Right renal pelvis (tissue), 4 donors: ENCODE results near the gene LDLRAD3. TPM values are rescaled to one million over a fixed set of nuclear protein-coding genes. Genes with fewer than 3 reads are reported as not detected.

ENCODE experiments used
- DNase-seq, 4 donors: peaks; one replicate each; pipeline ENCODE4 v3.0.0-alpha.2; 2013; ENCODE audit warnings: low read depth in 4 of 4, low spot score in 3 of 4, missing footprints in 1 of 4
- polyA plus RNA-seq, 4 donors: library from polyadenylated mRNA; unstranded; fragments of 120-200 nt; gene quantifications; one replicate each; pipeline ENCODE4 v1.2.1, GENCODE V29; 2013; ENCODE audit not compliant: insufficient read length in 4 of 4

LDLRAD3 gene
- polyA plus RNA-seq, 4 donors, result 23.7 to 27.8 (median 27.0) TPM

DNA sequence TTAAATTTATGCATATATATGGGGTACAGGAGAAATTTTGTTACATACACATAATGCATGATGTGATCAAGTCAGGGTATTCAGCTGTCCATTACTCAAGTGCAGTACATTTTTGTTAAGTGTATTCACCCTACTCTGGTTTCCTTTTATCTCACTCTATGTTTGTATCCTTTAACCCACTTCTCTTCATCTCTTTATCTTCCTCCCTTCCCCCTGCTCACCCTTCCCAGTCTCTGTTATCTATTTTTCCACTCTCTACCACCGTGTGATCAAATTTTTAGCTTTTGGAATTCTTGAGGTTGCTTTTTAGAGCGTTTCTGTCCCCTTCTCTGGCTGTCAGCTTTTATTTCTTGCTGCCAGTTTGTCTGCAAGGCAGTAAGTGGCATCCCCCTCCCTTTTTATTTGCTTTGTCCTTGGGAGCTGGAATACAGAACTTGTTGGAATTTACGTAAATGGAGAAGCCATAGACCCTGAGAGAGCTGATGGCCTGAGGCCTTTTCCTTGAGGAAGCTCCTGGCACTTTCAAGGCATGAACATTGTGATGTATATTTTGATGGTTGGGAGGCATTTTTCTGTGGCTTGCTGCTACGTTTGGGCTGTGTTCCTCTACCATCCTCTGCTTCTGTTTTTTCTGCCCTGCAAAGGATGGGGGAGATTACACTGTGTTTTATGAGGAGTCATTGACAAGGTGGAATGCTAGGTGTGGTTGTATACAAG is 148.6 kb downstream of the LDLRAD3 start:
- DNase-seq, result no peak

DNA sequence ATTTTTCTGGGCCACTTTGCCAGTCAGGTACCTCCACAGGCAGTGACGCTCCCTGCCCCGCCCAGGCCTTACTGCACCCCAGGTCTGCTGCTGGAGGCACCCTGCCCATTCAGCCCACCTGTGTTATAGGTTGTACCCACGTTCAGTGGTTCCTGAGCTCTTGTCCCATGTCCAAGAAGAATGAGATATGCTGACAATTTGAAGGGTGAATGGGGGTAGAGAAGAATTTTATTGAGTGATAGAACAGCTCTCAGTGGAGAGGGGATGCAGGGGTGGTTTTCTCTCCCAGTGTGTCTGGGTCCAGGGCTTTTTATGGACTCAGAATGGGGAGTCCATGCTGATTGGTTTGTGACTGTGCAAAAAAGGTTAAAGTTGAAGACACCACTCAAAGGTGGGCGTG is 149.7 kb downstream of the LDLRAD3 start:
- DNase-seq, result no peak

DNA sequence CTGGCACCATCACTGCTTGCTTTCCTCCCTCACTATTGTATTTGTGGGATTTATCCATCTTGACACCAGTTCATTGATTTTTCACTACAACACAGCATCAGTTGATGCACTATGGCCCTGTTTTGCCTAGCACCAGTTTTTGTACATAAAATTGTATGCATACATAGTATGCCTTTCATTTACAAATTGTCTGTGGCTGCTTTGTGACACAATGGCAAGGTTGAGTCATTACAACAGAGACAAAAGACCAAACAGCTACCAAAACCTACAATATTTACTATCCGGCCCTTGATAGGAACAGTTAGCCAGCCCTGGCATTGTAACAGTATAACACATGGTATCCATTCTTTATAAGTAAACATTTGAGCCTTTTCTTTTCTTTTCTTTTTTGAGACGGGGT is 150.3 kb downstream of the LDLRAD3 start:
- DNase-seq, result no peak

DNA sequence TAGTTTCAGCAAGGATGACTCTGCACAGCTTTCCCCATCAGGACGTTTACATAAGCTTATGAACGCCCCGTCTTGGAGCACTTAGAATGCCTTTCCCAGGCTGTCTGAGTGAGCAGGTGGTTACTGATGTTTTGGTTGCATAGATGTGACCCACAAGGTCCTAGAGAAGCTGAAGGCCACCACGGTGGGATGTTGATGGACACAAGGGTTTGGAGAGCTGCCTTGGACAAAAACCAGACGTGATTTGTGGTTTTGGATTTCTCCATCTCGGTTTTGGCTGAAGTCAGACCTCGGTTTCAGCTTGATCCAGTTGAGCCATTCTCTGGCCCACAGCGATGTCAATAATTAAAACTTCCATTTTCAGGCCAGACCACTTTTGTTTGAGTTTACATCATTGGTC is 151.9 kb downstream of the LDLRAD3 start:
- DNase-seq, result no peak

DNA sequence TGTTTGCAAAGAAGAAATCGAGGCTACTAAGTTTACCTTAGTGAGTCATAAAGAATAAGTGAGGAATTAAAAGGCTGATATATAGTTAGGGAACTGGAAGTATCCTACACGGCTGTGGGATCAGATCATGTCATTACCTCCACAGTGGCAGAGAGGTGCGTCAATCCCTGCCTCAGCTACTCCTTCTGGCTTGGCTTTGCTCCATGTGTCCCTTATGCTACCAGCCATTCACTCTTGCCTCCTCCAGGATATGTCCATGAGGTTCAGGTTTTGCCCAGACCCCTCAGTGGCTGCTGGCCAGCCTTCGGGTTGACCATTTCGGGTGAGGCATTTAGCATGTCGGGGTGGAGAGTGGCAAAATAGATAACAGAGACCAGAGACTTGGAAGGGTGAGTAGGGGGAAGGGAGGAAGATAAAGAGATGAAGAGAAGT is 153.4 kb downstream of the LDLRAD3 start:
- no peak for DNase-seq

DNA sequence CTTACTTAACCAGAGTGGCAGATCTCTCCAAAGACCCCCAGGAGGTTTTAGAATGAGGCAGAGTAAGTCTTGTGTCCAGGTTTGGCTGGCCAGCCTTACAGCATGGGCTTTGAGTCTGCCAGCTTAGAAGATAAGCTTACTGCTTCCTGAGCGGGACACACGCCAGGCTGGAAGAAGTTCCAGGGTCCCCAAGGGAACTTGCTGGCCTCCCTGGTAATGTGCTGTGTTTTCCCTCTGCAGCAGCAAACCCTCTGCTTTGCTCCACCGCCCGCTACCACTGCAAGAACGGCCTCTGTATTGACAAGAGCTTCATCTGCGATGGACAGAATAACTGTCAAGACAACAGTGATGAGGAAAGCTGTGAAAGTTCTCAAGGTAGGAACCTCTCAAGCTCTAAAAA is 154.2 kb downstream of the LDLRAD3 start:
- no peak for DNase-seq

DNA sequence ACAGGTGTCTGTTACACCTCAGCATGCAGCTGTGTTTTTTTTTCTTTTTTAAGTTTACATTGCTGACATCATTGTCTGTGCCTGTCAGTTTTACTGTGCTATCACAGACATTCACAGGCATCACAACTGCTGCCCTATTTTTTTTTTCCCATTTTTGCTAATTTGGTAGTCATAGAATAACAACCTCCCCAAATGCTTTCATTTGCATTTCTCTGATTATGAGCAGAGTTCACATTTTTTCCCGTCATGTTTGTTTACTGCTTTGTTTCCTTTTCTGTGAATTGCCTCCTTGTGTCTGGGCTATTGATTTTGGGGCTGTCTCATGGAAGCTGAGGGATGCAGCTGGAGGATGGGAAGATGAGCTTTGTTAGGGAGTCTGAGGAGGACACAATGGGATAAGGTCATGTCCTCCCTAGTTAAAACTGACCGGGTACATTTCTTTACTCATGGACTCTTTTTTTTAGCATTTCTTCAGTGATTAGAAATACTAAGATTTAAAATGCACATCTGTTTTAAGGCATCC is 155.1 kb downstream of the LDLRAD3 start:
- DNase-seq, result no peak

DNA sequence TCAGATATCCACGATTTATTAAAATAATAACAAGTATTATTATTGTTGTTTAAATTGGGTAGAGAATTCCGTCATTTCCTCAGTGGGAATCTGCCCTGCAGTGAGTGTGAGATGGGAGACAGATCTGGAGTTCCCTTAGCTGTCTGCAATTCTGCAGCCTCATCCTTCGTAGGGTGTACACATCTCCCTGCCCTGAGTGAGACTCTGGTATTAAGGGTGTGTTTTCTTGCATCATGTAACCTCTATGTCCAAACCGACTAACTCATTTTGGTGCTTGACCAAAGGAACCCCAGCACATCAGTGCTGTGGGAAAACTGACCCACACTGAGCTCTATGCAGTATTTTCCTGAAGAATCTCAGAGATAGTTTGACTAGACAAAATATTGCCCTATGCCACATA is 157.6 kb downstream of the LDLRAD3 start:
- DNase-seq, result no peak

DNA sequence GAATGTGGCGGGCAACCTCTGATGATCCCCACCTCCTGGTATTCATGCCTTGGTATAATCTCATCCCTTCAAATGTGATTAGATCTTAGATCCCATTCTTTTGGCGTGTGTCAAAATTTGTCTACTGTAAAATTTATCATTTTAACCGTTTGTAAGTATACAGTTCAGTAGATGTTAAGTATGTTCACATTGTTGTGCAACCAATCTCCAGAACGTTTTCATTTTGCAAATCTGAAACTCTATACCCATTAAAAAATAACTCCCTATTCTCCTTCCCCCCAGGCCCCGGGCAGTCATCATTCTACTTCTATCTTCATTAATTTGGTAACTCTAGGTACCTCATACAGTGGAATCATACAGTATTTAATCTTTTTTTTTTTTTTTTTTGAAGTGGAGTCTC is 159.0 kb downstream of the LDLRAD3 start:
- no peak for DNase-seq

DNA sequence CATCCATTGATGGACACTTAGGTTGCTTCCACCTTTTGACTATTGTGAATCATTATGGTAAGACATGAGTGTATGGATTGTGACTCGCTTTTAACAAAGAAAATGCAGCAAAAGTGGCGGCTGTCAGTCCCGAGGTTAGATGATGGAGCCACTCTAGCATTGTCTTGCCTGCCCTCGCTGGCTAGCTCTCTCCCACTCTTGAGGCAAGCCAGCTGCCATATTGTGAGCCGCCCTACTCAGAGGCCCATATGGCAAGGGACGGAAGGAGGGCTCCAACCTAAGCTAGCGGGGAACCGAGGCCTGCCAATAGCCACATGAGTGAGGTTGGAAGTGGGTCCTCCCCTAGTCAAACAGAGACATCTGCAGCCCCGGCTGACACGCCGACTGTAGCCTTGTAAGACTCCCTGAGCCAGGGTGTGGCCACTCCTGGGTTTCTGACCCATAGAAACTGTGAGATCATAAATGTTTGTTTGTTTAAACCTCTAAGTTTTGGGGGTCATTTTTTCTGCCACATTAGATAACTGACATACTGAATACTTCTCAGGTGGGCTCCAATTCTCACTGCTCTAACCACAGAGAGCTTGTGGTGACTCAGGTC is 160.2 kb downstream of the LDLRAD3 start:
- no peak for DNase-seq

DNA sequence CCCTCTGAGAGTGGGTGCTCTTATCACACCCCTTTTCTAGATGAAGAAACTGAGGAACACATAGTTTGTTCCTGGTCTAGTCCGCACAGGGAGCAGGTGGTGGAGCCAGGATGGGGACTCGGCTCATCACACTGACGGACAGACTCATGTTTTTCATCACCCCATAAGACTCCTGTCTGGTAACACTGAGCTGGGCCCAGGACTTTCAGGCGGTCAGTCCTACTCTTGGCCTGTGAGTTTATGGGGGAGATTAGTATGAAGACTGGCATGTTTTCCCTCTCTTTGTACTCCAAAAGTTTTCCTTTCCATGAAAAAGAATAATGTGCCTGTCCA is 160.8 kb downstream of the LDLRAD3 start:
- DNase-seq, result no peak

DNA sequence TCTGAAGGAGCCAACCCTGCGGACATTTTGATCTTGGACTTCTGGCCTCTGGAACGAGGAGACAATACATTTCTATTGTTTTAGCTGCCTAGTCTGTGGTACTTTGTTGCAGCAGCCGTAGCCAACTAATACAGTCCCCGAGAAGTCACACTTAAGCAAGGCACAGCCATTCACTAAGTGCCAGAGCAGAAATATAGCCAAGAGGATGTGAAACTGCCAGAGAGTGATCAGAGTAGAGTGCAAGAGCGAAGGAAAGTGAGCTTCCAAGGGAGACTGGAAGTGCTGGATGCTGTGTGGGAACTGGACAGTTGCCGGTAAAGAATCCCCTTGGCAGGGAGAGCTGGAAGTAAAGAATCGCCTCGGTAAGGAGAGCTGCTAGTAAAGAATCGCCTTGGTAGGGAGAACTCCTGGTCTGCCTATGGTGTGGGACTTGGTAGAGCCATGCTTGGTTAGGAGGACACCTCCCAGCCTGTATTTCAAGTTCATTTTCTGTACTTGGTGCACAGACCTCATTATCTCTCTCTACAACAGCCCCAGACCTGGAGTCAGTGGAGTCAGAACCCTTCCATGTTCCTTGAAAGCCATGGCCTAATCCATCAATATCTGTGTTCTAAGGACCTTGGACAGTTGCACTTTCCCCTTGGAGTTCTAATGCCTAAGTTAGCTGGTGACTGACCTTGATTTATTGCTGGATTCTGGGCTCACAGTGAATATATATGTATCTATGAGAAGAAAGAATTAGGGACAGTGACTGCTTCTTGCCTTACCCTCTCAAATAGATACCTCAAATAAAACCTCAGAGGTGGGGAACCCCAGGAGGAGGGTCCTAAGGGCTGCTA is 162.1 kb downstream of the LDLRAD3 start:
- DNase-seq, result no peak

DNA sequence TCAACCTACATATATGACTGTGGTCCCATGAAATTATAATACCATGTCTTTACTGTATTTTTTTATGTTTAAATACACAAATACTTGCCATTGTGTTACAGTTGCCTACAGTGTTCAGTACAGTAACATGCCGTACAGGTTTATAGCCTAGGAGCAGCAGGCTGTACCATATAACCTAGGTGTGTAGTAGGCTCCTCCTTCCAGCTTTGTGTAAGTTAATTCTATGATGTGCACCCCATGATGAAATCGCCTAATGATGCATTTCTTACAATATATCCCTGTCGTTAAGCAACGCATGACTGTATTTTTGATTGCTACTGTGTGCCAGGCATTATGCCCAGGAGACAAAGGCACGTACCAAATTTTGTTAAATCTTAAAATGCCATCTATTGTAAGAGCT is 163.7 kb downstream of the LDLRAD3 start:
- no peak for DNase-seq

DNA sequence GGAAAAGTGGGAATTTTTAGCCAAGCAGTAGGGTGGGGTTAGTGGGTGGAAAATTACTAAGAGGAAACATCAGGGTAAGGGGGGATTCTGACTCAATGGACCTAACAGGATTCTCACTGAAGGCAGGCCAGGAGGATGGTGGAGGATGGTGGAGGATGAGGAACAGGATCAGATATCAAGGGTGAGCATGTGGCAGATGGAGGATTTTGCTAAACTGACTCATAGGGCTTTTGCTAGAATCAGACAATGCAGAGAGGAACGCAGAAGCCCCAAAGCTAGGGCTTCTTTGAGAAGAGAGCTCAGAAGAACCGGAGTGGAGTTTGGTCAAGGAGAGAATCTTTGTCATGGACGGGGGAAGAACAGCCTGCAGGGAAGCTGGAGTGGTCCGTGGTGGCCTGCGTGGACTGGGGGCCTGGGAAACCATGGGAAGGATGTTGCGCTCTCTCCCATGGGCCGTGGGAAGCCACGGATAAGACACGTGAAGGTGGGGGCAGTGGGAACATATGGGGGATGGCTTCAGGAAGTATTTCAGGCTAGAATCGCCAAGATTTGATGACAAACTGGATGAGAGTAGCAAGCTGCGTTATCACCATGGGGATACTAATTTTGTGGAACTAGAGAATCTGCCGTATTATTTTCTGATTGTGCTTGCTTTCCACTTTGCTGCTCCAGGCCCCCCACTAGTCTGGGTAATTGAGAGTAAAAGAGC is 165.2 kb downstream of the LDLRAD3 start:
- DNase-seq, result no peak

DNA sequence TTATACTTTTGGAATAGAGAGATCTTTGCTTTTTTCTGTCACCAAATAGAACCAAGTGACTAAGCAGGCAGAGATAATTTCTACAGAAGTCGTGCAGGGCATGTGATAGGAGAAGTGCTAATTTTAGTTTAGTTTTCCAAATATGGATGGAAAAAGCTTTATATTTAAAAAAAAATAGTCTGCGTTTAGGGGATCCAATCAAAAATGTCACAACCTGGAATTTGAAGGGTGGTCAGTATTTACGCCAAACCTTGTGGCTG is 165.7 kb downstream of the LDLRAD3 start:
- no peak for DNase-seq

DNA sequence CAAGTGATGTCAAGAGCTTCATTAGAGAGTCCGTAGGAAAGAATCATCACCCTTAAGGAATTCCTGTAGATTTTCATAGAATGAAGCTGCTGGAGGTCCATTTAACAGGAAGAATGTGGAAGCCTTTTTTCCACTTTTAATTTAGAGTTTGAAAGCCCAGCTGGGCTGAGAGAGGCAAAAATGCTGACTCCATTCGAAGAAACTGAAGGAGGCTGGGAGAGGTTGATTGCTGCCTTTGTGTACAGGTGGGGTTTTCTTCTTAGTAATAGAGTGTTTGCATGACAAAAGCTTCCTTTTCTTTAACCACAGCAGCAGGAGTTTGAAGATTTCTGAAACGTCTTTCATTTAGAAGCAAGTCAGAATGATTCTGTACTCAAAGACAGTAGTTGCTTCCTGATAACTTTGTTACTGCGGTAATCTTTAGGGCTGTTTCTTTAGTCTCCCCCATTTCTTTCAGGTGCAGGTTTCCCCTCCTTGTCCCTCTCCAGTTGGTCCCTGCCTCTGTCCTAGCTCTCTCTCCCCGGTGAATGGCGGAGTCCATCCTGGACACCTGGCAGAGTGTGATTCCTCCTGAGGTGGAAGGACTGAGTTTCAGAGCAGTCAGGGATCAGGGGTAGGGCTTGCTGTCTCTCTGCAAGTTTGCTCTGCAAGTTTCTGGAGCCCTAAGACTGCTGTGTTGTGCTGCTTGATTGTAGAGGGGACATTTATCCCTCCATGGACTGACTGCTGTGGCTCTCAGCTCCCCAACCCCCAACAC is 166.2 kb downstream of the LDLRAD3 start:
- no peak for DNase-seq

DNA sequence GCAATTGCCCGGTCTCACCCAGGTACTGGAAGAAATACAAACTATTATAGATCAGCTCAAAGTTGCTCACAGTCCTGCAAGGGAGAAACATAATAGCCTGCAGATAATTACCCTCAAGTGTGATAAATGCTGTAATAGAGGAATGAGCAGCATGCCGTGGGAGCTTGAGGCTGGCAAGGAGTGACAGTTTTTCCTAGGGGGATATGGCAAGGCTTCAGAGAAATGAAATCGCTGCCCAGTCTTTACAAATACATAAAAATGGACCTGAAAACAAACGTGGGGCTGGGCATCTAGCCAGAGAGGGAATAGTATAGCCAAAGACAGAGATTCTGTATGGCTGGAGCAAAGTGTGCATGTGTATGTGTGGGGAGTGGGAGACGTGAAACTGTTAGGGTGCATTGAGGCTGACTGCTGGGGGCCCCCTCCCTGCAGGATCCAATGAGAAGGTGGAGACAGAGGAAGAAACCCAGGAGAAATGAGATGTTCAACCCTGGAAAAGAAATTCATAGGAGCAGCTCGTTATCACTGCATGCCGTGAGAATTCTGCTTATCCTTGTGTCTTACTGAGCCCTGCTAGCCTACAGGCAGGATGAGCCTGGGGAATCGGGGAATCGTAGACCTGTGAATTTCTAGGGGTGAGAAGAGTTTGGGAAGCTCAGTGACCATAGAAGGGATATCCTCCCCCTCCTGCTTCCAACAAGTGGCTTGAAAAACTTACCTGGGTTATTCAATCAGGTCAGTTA is 167.0 kb downstream of the LDLRAD3 start:
- no peak for DNase-seq

DNA sequence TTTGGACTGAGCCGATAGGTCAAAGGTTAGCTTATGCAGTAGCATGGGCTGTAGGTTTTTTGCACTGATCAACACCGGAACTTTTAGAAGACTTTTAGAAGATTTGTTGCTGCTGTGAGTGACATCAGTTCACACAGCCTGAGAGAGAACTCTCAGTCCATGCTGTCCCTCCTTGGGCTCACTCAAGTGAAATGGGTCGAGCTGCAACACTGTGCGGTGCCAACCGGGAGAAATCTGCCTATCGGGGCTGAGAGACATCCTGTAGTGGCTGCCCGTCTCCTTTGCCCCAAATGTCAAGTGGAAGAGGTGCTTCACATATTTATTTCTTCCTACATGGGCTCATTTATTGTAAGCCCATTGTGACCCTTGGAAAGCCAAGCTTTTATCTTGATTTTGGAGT is 170.2 kb downstream of the LDLRAD3 start:
- no peak for DNase-seq

DNA sequence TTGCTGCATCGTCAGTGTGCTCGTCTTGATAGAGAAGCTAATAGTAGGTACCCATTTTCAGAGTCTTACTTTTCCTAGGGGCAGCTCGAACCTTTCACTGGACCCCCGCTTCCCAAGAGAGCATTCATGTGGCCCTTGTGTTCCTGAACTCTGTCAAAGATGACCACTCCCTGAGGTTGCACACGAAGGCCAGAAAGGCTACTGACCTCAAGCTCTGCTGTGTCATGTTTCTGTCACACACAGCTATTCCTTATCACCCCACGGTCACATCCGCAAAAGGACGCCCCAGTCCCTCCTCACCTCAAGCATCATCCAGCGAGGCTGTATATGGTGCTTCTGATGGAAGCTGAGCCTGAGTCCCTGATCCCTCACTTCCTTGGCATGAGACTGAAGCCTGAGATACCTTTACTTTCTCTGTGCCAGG is 171.5 kb downstream of the LDLRAD3 start:
- DNase-seq, result no peak

DNA sequence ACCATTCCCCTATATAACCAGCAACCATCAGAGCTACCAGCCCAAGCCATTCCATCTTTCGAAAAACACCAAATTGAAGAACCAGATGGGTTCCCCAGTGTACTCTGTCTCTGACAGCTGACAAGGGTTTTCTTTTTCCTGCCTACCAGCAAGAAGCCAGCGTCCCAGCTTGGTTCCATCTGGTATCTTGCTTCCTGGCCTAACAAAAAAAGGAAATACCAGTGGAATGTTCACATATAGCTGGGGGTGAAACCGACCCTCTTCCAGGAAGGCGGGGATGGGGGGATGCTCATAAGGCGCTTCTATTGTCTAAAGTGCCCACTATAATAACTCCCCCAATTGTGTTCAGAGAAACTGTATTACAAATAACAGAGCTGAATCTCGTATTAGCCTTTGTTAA is 172.3 kb downstream of the LDLRAD3 start:
- no peak for DNase-seq
